M059J (cell line): Measurements from ENCODE around the gene PLA2G4B. TPM values are rescaled to one million over a fixed set of nuclear protein-coding genes. Genes with fewer than 3 reads are reported as not detected.

Experiments used
- DNase-seq: peaks from one replicate; pipeline ENCODE4 v3.0.0-alpha.2; 2012; ENCODE audit warnings: low read depth
- total RNA-seq: library from RNA; depleted of rRNA; stranded (reverse); fragments of >200 nt; shearing (Covaris generic); gene quantifications from 2 replicates; pipeline ENCODE4 v1.2.3, GENCODE V29; 2014; rRNA removed

The PLA2G4B gene
- total RNA-seq, 1 experiment from 2014 or later = 0.84 TPM

GRCh38 chr15:41886741-41887140 is 48.1 kb downstream of the PLA2G4B start:
- no peak for DNase-seq

- no peak for DNase-seq
Measured at GRCh38 chr15:41887161-41887560, 48.5 kb downstream of the PLA2G4B start.

- no peak for DNase-seq
Measured at GRCh38 chr15:41887893-41888292, 49.2 kb downstream of the PLA2G4B start.

- DNase-seq = no peak
Measured at GRCh38 chr15:41888662-41889253, 50.1 kb downstream of the PLA2G4B start.

- DNase-seq = no peak
Measured at GRCh38 chr15:41890050-41890690, 51.5 kb downstream of the PLA2G4B start.

- DNase-seq = no peak
Measured at GRCh38 chr15:41891226-41891625, 52.6 kb downstream of the PLA2G4B start.

GRCh38 chr15:41891946-41892345 is 53.3 kb downstream of the PLA2G4B start:
- DNase-seq = no peak

- DNase-seq = no peak
Measured at GRCh38 chr15:41892621-41893421, 54.2 kb downstream of the PLA2G4B start.

GRCh38 chr15:41893422-41894250 is 55.0 kb downstream of the PLA2G4B start, which contains the start of gene SPTBN5:
SPTBN5 (minus strand) TSS chr15:41894053; CDS start chr15:41893497, 556 bp downstream.
- DNase-seq = no peak

GRCh38 chr15:41894251-41894790 is 55.7 kb downstream of the PLA2G4B start:
- no peak for DNase-seq

GRCh38 chr15:41894791-41895463 is 56.3 kb downstream of the PLA2G4B start:
- peak; percentile 85 for DNase-seq

GRCh38 chr15:41895491-41895890 is 56.8 kb downstream of the PLA2G4B start:
- no peak for DNase-seq

GRCh38 chr15:41895957-41896356 is 57.3 kb downstream of the PLA2G4B start:
- DNase-seq = no peak

- no peak for DNase-seq
Measured at GRCh38 chr15:41896566-41896965, 57.9 kb downstream of the PLA2G4B start.

GRCh38 chr15:41897363-41897799 is 58.7 kb downstream of the PLA2G4B start:
- no peak for DNase-seq

Other genes with a start within 250 kb of the PLA2G4B start
- 13.8 and 26.7 TPM in 2 replicates for gene MGA, start 178.4 kb upstream of the PLA2G4B start, total RNA-seq
- gene MAPKBP1, start 64.4 kb upstream of the PLA2G4B start, total RNA-seq = 8.4 and 11.8 TPM in 2 replicates
- 7.9 and 11.4 TPM in 2 replicates for gene JMJD7, start 10.8 kb upstream of the PLA2G4B start, total RNA-seq
- gene SPTBN5, start 55.2 kb downstream of the PLA2G4B start, total RNA-seq = under 0.01 TPM in 1 of 2 replicates, not detected in the other
- gene EHD4, start 133.7 kb downstream of the PLA2G4B start, total RNA-seq = 21.8 and 28.6 TPM in 2 replicates
- not detected in 2 replicates for gene PLA2G4E, start 182.2 kb downstream of the PLA2G4B start, total RNA-seq